NOMO-1 (cell line): ENCODE results near the gene ACIN1.

Experiments used
- DNase-seq, 2 experiments: peaks; one replicate each; lab custom pipeline; 2025; ENCODE audit not compliant: unreplicated experiment in 2 of 2; lab: John Stamatoyannopoulos, UW

ACIN1 gene

DNA sequence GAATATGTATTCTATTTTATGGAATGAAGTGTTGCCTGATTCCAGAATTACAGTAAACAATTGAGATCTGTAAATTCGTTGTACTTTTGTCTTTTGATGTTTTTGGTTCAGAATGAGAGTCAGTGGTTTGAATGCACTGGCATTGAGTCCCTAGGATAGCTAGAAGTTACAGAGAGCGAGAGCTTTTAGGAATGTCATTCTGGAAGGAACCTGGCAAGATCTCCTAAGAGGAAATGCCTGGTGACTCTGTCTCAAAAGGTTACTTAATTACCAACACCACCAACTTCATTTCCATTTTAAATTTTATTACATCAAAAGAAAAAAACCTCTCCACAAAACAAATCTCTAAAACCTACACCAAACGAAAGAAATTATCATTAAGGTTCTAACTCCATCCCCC lies 30.1 kb upstream of the ACIN1 start:
- no peak for DNase-seq

DNA sequence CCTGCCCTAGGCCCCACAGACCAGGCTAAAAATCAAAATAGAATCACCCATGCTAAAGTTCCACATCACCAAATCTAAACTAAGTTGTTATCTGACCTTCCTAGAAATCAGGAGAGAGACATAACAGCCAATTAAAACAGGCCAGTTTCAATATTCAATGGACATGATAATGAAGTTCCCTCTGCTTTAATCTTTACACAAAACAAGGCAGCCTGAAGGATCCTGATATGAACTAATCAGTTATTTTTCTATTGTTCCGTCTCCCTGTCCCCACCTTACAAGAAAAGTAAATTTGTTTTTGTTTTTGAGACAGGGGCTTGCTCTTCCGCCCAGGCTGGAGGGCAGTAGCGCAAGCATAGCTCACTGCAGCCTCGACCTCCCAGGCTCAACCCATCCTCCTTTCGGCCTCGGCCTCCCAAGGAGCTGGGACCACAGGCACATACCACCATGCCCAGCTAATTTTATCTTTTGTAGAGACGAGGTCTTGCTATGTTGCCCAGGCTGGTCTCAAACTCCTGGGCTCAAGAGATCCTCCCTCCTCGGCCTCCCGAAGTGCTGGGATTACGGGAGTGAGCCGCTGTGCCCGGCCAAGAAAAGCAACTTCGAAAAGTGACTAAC lies 29.5 kb upstream of the ACIN1 start:
- no peak for DNase-seq

DNA sequence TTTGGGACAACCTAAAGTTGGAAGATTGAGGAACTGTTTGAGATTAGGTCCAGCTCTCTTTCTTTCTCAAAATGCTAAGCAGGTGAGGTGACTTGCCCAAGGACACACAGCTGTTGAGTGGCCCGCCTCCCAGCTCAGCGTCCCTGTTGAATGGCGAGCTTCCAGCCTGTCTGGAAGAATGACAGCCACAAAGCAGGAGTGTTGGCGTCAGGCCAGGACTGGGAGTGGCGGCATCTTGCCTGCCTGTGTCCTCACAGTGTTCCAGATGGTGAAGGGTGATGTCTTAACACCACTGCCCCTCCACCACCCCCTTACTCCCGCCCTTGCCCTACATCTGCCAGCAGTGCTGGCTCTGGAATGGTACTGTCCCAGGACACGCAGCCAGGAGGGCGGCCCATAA lies 28.5 kb upstream of the ACIN1 start:
- no peak for DNase-seq

DNA sequence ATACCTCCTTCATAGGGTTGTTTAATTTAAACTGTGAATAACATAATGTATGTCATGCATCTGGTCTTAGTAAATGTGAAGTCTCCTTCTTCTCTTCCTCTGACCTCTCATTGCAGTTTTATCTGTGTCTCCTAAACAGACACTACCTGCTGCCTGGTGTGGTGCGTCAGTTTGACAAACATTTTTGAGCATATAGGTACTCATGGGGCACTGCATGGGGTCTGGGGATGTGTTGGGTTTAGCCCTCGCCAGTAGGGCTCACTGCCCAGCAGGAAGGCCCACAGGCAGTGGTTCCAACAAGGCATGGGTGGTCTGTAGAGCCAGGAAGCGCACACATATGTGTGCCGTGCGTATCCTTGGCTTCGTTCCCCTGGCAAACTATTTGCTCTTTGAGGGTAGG lies 27.1 kb upstream of the ACIN1 start:
- no peak for DNase-seq

DNA sequence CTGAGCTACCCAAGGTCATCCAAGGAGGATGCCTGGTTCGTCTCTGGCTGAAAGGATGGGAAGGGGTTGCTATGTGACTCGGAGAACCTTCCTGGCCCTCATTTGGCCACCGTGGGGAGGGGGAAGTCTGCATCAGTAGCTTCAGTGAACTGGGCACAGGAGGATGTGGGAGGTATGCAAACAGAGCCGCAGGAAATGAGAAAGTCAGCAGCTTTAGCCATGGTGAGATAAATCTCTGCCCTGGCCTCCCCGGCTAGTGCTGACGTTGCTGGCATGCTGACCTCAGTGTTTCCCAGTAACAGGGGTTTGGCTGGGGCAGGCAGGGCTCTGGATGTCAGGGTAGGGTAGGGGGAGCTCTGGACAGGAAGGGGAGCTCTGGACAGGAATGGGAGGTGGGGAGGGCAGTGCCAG lies 26.4 kb upstream of the ACIN1 start:
- no peak for DNase-seq

DNA sequence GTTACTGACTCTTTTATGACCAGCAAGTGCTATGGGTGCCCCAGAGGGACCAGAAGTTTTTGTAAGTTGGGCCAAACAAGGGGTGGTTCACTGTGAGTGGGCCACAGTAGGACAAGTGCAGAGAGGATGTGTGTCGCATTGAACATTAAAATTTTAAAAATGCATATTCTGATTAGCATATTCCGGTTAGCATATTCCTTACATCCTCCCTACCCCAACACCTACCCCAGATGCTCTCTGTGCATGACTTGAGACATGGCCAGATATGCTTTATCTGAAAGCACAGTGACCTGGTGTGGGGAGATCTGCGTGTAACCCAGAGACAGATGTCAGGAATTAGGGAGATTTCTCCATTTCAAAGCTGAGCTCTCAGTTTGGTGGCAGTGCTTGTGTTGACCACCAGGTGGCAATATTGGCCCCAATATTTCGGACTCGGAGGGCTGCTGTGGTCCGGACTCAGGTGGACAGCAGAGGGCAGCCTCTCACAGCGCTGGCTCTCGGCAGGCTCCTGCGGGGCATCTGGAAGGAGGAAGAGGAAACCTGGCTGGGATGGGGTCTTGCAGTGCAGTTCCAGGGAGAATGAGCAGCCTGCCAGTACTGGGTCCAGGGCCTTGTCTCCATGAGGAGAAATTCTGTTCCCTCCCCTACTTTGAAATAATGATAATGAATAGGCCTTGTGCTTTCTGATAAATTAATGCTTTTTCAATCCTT lies 25.8 kb upstream of the ACIN1 start:
- DNase-seq: peak; percentile 86 to 89

DNA sequence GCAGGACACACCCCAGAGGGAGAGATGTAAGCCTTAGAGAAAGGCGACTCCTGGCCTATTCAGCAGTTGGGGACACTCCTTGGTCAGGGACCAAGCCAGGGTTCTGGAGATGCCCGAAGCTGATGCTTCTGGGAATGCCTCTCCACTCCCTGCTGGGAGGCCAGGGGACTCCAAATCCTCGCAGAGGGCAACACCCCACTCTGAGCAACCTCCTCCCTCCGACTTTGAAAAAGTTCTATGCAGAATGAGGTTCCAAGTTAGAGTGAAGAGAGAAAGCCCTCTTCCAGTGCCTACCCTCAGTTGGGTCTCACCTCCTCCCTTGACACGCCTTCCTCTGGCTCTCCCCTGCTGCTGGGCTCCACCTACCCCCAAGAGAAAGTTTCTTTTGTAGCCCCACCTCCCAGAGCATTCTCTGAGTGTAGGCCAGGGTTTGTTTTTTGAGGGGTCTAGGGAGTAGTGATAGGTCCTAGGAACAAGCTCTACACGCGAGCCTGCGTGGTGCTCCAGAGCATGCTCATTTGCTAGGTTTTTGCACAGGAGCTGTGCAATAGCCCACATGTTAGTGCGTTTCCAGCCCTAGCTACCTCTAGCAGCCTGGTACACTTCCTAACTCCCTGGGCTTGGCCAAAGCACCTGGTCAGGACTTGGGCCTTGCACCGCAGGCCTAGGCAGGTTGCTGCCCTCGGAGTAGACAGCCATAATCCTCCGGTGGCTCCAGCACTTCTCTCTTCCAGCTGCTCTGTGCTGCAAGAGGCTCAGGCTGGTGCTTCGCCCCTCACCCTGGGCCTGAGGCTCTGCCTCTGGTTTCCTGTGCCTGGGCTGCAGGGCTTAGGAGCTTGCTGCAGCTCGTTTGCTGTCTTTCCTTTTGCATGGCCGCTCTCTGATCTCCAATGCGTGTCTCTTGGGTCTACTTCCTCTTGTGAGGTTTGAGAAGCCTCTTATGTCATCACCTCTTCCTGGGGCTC lies 24.7 kb upstream of the ACIN1 start:
- peak; percentile 89 to 90 for DNase-seq

DNA sequence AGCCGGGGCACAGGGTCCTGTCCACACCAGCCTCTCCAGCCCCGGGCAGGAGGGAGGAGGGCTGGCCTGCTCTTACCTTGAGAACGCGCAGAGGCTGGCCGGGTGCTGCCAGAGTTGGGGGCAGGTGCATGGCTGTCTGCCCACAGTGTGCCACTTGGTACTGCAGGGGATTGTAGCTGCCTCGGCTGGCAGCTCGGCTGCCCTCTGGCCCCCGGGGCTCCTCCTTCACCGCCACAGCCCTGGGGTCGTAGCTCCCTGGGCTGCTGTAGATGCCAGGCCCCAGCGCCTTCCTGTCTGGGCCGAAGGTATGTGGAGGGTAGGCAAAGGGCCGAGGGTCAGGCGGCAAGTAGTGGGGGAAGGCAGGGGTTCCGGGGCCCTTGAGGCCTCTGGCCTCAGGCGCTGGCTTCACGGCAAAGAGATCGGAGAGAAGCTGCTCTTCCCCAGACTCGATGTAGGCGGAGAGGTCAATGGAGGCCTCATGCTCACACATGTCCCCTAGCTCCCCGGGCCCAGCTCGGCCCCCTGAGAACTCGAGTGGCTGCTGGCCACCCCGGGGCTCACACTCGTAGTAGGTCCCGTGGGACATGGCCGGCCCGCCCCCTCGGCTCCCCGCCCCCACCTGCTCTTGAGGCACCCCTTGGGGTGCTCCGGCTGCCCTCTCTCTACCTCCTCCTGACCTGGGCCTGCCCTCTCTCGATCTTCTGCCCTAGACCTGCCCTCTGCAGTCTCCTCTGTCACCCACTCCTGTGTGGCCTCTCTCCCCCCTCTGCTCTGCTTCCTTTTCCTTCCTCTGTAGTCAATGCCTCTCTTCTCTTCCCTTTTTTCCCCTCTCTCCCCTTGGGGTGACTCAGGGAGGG lies 23.8 kb upstream of the ACIN1 start, which contains the start of gene CEBPE:
CEBPE (minus strand) TSS at position 750 of the 857 bp plus-strand sequence; CDS start at position 586, 164 bp downstream.
- DNase-seq: peak; percentile 54 to 55

DNA sequence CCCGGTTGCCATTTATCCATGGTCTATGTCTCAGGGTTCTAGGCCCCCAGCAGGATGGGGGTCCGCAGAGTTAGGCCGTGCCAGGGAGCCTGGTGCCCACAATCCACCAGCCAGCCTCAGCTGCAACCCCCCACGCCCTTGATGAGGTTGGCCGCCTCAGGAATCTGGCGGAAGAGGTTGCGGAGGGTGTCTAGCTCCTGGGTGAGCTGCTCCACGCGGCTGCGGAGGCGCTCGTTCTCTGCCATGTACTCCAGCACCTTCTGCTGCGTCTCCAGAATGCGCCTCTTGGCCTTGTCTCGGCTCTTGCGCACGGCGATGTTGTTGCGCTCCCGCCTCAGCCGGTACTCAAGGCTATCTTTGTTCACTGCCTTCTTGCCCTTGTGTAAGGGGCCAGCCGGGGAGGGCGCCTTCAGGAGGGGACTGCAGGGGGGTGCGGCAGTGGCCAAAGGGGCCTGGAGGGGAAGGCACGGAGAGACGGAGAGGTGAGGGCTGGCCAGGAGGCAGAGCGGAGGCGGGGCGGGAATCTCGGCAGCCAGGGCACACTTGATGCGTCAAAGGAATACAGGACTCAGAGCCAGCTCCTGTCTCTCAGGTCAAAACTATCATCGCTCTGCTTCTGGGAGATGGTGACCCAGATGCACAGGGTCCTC lies 22.6 kb upstream of the ACIN1 start:
- DNase-seq: no peak

DNA sequence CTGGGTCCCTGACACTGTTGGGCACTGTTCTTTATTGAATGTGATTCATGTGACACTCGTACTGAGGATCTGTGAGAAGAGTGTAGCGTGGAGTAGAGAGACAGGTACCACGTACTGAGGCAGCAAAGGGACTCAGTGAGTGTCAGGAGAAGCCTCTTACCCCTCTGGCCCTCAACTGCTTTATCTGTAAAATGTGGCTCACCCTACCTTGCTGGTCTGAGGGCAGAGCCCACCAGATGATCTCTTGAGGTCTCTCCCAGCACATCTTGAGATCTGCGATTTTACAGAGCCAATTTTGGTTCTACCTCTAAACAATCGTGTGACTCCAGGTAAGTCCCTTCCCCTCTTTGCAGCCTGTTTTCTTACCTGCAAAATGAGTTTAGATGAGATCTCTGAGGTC lies 21.0 kb upstream of the ACIN1 start:
- no peak for DNase-seq

DNA sequence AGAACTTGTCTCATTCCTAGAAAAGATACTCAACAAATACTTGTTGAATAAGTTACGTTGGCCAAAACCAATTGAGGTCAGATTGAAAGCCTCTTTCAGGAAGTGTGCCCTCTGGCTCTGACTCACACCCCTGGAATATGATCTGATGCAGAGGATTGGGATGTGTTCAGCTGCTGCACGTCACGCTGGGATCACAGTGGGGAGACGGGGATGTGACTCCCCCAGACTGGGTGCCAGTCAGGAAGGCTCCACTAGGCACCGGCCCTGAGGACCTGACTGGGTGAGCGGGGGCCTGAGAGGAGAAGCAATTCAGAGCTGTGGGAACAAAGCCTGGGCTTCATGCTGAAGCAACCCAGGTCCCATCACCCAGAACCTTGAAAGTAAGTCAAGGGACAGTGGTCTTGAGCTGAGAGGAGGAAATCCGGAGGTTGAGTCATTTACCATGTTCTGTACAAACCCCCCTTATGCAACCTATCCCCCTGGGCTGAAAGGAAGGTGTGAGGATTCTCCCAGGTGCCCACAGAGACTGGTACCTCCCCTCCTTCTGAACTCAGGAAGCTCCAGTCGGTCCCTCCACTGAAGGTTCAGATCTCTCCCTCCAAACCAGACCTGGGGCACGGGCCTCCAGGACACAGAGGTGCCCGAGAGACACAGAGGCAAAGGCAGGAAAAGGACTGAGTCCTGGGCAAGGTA lies 20.2 kb upstream of the ACIN1 start:
- no peak for DNase-seq

DNA sequence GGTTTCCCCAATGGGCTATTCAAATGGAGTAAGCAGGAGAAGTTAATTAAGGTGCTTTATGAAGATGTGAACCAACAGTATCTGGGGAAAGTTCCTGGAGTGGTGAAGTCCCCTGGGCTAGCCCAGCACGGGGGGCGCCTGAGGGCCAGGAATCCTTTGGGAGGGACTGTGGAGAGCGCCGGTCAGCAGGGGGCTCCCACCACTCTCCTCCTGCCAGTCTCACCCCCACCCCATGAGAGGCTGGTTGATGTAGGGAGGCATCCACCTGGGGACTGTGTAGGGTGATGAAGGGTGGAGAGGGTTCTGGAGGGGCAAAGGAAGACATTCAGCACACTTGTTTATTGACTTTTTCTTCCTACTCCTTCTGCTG lies 19.7 kb upstream of the ACIN1 start:
- no peak for DNase-seq

DNA sequence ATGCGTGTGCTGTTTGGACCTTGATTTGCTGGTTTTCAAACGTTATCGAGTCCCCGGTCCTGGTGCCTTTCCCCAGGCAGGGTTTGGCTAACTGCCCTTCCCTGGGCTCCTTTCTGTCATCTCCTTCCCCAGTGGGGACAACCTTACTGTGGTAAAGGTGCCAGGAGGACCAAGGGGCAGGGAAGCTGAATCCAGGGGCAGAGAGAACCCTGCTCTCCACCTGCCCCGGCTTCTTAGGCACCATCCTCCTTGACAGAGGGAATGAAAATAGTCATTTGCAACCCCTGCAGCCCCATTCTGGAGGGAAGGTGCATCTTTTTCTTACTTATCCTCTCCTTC lies 19.2 kb upstream of the ACIN1 start:
- DNase-seq: no peak

DNA sequence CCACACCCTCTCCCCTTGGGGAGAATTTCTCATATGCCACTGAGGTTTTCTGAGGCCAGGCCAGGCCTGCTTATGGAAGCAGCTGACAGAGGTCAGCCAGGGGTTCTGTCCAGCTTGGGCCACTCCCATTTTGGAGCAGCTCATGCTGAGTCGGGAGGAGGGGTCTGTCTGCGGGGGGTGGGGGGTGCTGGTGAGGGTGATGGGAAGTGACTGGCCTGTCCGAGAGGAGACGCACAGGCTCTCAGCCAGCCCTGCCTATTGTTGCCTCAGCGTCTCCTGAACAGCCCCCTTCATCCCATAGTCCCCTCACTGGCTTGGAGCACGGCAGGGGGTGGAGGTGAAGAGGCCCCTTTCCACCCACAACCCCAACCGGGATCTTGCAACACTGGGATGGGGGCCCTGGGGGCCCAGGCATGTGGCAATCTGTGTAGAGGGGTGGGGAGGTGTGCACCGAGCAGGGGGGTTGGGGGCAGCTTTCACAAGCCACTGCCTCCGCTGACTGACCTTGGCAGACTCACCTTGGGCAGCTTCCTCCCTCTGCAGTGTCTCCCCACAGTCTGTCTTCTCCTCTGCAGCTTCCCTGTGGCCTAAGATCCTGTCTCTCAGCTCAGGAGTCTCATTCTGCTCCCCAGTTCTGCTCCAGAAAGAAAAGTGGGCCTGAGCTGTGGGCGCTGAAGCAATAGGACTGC lies 18.6 kb upstream of the ACIN1 start:
- peak; percentile 57 to 82 for DNase-seq

DNA sequence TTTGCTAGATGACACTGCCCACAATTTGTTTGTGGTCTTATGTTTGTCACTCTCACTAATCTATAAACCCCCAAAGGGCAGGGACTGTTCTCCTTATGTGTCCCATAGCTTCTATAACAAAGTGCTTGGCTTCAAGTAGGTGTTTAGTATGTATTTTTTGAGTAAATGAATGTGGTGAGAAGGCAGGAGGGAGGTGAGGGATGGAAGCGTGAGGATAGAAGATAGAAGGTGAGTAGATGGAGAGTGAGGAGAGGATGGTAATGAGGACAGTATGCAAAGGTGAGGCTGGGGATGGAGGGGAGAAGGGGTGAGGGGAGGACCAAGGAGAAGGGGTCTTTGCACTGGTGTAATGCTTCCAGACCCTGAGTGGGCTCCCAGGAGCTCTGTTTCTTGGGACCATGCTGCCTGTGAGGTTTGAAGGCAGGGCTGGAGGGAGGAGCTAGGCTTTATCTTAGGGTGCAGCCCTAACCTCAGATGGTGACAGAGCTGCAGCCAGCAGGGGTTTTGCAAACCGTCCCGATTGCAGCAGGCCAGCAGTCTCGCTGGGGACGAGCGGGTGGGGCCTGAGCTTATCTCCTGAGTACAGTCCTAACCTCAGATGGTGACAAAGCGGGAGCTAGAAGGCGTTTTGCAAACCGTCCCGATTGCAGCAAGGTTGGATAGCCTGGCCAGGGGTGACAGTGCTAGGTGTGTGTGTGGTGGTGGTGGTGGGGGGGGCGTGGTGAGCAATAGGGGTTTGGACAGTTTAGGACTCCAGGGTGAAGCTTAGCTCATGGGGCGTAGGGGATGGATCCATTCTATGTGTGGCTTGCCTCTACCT lies 17.6 kb upstream of the ACIN1 start:
- peak; percentile 78 to 80 for DNase-seq

DNA sequence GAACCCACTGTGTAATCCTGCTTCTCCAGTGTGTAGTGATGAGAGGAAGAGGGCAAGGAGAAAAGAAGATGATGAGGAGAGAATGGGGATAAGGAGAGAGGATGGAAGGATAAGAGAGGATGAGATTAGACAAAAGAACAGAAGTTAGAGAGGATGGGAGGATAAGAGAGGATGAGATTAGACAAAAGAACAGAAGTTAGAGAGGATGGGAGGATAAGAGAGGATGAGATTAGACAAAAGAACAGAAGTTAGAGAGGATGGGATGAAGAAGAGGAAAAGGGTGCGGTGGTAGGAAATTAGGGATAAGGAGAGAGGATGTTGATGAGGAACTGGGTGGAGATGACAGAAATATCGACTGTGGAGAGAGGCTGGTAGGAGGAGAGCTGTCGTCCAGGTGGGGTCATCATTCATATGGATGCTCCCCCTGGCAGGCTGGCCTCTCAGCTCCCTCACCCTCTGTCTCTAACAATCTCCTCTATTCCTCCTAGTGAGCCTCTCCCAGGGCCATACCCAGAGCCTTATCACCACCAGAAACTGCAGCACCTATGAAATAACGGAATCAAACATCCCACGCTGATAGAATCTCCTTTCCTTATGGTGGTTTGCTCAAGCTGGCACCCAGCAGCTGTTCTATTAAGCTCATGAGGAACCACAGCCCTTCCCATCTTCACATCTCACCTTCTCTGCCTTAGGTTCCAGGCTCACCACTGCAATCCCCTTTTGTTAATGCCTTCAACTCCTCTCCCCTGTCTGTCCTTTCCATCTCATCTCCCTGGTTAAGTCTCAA lies 15.8 kb upstream of the ACIN1 start:
- no peak for DNase-seq

DNA sequence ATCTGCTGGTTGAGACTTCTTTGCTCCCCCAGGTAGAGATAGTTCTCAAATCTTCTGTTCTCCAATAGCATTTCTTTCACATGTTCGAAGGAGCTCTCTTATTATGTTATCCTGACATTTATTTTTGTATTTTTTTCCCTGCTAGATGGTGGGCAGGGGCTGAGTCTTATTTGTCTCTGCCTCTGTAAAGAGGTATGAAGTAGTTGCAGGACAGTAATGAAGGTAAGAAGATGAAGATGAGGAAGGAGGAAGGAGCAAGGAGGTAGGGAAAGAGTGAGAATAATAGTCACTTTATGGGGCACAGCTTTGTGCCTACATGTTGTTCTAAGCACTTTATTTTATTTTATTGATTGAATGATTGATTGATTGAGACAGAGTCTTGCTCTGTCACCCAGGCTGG lies 14.8 kb upstream of the ACIN1 start:
- no peak for DNase-seq
